K562 (cell line): ENCODE data around the gene MPI. TPM values are rescaled to one million over a fixed set of nuclear protein-coding genes. Genes with fewer than 3 reads are reported as not detected.
A peak's percentile ranks its signal among the peaks of the same experiment; 100 is the strongest.

Experiments used
- BRCA1 ChIP-seq, 2 experiments: fragments of 450-650 bp in 1 of 2; sonication (generic) in 1 of 2; formaldehyde crosslinking in 1 of 2; IDR thresholded peaks; 2 replicates each; pipeline versions ENCODE4 v1.5.0 to v1.6.1; 2017 to 2020; ENCODE audit warnings: mild to moderate bottlenecking in 1 of 2, missing genetic modification reagents in 1 of 2
- CBX3 ChIP-seq, 2 experiments: IDR thresholded peaks; 1 replicate in 1 of 2; 2 replicates in 1 of 2; pipeline ENCODE4 v1.6.1; 2012; ENCODE audit warnings: inconsistent platforms in 2 of 2, low read length in 2 of 2, borderline replicate concordance in 1 of 2, control low read depth in 1 of 2
- GABPA ChIP-seq: fragments of 200-800 bp; sonication (Bioruptor generic); conservative IDR thresholded peaks from 2 replicates; pipeline ENCODE4 v1.6.1; 2016; ENCODE audit warnings: low read depth, missing genetic modification characterization, missing compliant biosample characterization
- HNRNPLL ChIP-seq: fragments of 200-400 bp; formaldehyde crosslinking; IDR thresholded peaks from 2 replicates; pipeline ENCODE4 v1.6.1; 2017; ENCODE audit warnings: low read length, low read depth, mild to moderate bottlenecking; ENCODE audit not compliant: poor library complexity, severe bottlenecking
- MEF2A ChIP-seq: IDR thresholded peaks from 2 replicates; pipeline ENCODE4 v1.6.1; 2011; ENCODE audit warnings: low read depth, mild to moderate bottlenecking, low read length, moderate library complexity; ENCODE audit not compliant: control insufficient read depth
- NR1H2 ChIP-seq: sonication (generic); formaldehyde crosslinking; IDR thresholded peaks from 2 replicates; pipeline ENCODE4 v1.4.0; 2020; ENCODE audit warnings: mild to moderate bottlenecking, missing genetic modification reagents
- NR2F6 ChIP-seq: fragments of 450-650 bp; formaldehyde crosslinking; IDR thresholded peaks from 2 replicates; pipeline ENCODE4 v1.4.0; 2020; ENCODE audit warnings: mild to moderate bottlenecking
- SP1 ChIP-seq: sonication (generic); formaldehyde crosslinking; IDR thresholded peaks from 2 replicates; pipeline ENCODE4 v1.8.1; 2022; ENCODE audit warnings: mild to moderate bottlenecking, missing genetic modification reagents
- TCF3 ChIP-seq: sonication (generic); formaldehyde crosslinking; IDR thresholded peaks from 2 replicates; pipeline ENCODE4 v1.4.0; 2020; ENCODE audit warnings: mild to moderate bottlenecking, missing genetic modification reagents
- TSC22D4 ChIP-seq: fragments of 450-650 bp; IDR thresholded peaks from 2 replicates; pipeline ENCODE4 v1.6.1; 2016; ENCODE audit warnings: missing genetic modification characterization, missing biosample characterization, control low read depth
- polyA plus RNA-seq, 8 experiments: library from polyadenylated mRNA; depleted of rRNA in 4 of 8; stranded (reverse) in 5 of 8; unstranded in 3 of 8; fragments of >200 nt; fragmentation: Nextera tagmentation in 2 of 8; fragmentation: Illumina TruSeq in 1 of 8; extraction: Ambion mirVana in 2 of 8; extraction: Trizol in 1 of 8; gene quantifications; 2 replicates each; pipeline versions ENCODE4 v1.2.1 to v1.2.3, GENCODE V29; 2011 to 2014; ENCODE audit warnings: inconsistent platforms in 1 of 8, missing spikeins in 1 of 8
- total RNA-seq, 7 experiments: library from RNA; depleted of rRNA in 6 of 7; stranded (reverse); fragments of >200 nt in 6 of 7; fragmentation: Illumina TruSeq in 2 of 7; extraction: Trizol in 2 of 7; gene quantifications; 2 replicates each; pipeline versions ENCODE4 v1.2.1 to v1.2.3, GENCODE V29; 2011 to 2021; ENCODE audit warnings: low replicate concordance in 1 of 7
- TF ChIP-seq, protein P1 (sequence below): sonication (generic); formaldehyde crosslinking; IDR thresholded peaks from 2 replicates; pipeline ENCODE4 v1.8.1; 2023; ENCODE audit warnings: mild to moderate bottlenecking, missing genetic modification reagents
- TF ChIP-seq, protein P2 (sequence below): sonication (generic); formaldehyde crosslinking; IDR thresholded peaks from 2 replicates; pipeline ENCODE4 v1.8.0; 2023; ENCODE audit warnings: missing genetic modification reagents, mild to moderate bottlenecking, borderline replicate concordance
- TF ChIP-seq, protein P3 (sequence below): sonication (generic); IDR thresholded peaks from 2 replicates; pipeline ENCODE4 v1.6.1; 2016

MPI gene
- total and polyA plus RNA-seq, 9 of the 15 experiments (the other 6 are each of a cell fraction or from before 2014, with no cell fraction given): 30.7 to 105 (median 40.5) TPM

DNA sequence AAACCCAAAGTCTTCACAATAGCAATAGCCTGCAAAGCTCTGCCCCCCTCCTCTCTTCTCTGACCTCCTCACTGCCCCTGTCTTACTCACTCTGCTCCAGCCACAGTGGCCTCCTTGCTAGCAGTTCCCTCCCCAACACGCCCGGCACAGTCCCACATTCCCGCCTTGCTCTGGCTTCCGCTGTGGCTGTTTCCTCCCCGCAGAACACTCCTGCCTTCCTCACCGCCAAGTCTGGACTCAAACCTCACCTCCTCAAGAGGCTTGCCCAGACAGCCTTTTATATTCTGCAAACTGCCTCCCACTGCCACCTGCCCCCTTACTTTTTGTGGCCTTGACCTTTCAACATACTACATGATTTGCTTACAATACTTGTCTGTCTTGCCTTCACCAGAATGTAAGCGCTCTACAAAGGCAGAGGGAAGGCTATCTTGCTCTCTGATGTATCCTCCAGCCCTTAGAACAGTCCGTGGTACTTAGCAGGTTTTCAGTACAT, 406 bp upstream of the MPI start (continued):
- peak; percentile 14 for TF ChIP-seq HNRNPLL
- no peak for TF ChIP-seq MEF2A
- TF ChIP-seq, protein P1, sequence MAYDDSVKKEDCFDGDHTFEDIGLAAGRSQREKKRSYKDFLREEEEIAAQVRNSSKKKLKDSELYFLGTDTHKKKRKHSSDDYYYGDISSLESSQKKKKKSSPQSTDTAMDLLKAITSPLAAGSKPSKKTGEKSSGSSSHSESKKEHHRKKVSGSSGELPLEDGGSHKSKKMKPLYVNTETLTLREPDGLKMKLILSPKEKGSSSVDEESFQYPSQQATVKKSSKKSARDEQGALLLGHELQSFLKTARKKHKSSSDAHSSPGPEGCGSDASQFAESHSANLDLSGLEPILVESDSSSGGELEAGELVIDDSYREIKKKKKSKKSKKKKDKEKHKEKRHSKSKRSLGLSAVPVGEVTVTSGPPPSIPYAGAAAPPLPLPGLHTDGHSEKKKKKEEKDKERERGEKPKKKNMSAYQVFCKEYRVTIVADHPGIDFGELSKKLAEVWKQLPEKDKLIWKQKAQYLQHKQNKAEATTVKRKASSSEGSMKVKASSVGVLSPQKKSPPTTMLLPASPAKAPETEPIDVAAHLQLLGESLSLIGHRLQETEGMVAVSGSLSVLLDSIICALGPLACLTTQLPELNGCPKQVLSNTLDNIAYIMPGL (CRISPR knock-in tag): no peak
- no peak for TF ChIP-seq TSC22D4 (tag)
- TF ChIP-seq NR1H2 (CRISPR knock-in tag): no peak
- TF ChIP-seq CBX3 (IDR thresholded peaks at IDR 0.05; ENCODE audit: borderline replicate concordance in 1 of 2, low read length in 2 of 2): 0 out of 3 replicates have a peak, but pooled peaks of 1 of the 2 experiments have one; percentile 20
- TF ChIP-seq, protein P2, sequence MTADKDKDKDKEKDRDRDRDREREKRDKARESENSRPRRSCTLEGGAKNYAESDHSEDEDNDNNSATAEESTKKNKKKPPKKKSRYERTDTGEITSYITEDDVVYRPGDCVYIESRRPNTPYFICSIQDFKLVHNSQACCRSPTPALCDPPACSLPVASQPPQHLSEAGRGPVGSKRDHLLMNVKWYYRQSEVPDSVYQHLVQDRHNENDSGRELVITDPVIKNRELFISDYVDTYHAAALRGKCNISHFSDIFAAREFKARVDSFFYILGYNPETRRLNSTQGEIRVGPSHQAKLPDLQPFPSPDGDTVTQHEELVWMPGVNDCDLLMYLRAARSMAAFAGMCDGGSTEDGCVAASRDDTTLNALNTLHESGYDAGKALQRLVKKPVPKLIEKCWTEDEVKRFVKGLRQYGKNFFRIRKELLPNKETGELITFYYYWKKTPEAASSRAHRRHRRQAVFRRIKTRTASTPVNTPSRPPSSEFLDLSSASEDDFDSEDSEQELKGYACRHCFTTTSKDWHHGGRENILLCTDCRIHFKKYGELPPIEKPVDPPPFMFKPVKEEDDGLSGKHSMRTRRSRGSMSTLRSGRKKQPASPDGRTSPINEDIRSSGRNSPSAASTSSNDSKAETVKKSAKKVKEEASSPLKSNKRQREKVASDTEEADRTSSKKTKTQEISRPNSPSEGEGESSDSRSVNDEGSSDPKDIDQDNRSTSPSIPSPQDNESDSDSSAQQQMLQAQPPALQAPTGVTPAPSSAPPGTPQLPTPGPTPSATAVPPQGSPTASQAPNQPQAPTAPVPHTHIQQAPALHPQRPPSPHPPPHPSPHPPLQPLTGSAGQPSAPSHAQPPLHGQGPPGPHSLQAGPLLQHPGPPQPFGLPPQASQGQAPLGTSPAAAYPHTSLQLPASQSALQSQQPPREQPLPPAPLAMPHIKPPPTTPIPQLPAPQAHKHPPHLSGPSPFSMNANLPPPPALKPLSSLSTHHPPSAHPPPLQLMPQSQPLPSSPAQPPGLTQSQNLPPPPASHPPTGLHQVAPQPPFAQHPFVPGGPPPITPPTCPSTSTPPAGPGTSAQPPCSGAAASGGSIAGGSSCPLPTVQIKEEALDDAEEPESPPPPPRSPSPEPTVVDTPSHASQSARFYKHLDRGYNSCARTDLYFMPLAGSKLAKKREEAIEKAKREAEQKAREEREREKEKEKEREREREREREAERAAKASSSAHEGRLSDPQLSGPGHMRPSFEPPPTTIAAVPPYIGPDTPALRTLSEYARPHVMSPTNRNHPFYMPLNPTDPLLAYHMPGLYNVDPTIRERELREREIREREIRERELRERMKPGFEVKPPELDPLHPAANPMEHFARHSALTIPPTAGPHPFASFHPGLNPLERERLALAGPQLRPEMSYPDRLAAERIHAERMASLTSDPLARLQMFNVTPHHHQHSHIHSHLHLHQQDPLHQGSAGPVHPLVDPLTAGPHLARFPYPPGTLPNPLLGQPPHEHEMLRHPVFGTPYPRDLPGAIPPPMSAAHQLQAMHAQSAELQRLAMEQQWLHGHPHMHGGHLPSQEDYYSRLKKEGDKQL (CRISPR knock-in tag): no peak
- TF ChIP-seq NR2F6 (CRISPR knock-in tag): no peak
- TF ChIP-seq GABPA (tag): peak; percentile 56
- no peak for TF ChIP-seq TCF3 (CRISPR knock-in tag)
- TF ChIP-seq, protein P3, sequence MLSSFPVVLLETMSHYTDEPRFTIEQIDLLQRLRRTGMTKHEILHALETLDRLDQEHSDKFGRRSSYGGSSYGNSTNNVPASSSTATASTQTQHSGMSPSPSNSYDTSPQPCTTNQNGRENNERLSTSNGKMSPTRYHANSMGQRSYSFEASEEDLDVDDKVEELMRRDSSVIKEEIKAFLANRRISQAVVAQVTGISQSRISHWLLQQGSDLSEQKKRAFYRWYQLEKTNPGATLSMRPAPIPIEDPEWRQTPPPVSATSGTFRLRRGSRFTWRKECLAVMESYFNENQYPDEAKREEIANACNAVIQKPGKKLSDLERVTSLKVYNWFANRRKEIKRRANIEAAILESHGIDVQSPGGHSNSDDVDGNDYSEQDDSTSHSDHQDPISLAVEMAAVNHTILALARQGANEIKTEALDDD: 0 out of 2 replicates have a peak, but pooled peaks have one; percentile 12
- no peak for TF ChIP-seq BRCA1 (IDR thresholded peaks at IDR 0.05)
- no peak for TF ChIP-seq BRCA1 (CRISPR knock-in tag; IDR thresholded peaks at IDR 0.05)
- peak; percentile 30; the same call in 1 of the 2 replicates for TF ChIP-seq SP1
